Neural cell (in vitro differentiated cells): ENCODE results near the gene PDE4D. TPM values are rescaled to one million over a fixed set of nuclear protein-coding genes. Genes with fewer than 3 reads are reported as not detected.

Source experiments
- H2AFZ ChIP-seq: fragments of 200-600, 300-800 bp; sonication (generic), shearing (Covaris generic); 2 replicates; pipeline ENCODE4 v1.6.0; 2014; ENCODE audit warnings: low read depth, mild to moderate bottlenecking, antibody characterized with exemption, low read length, moderate library complexity
- H3F3A ChIP-seq: fragments of 200-600 bp; shearing (Covaris generic); 2 replicates; pipeline ENCODE4 v1.6.1; 2016; ENCODE audit warnings: mild to moderate bottlenecking, moderate library complexity, mixed read lengths, antibody characterized with exemption, low read length; ENCODE audit not compliant: insufficient read depth, poor library complexity, severe bottlenecking
- H3K27ac ChIP-seq: fragments of 200-600, 300-800 bp; sonication (generic), shearing (Covaris generic); 2 replicates; pipeline ENCODE4 v1.5.1; 2014; ENCODE audit warnings: mild to moderate bottlenecking, low read length, moderate library complexity
- H3K27me3 ChIP-seq: fragments of 300-800, 200-600 bp; sonication (generic), shearing (Covaris generic); 2 replicates; pipeline ENCODE4 v1.6.0; 2014; ENCODE audit warnings: mild to moderate bottlenecking, low read depth, low read length, moderate library complexity; ENCODE audit not compliant: insufficient read depth
- H3K36me3 ChIP-seq: fragments of 300-800, 200-600 bp; sonication (generic), shearing (Covaris generic); 2 replicates; pipeline ENCODE4 v1.5.1; 2014; ENCODE audit warnings: mild to moderate bottlenecking, antibody characterized with exemption, low read length, moderate library complexity; ENCODE audit not compliant: insufficient read depth
- H3K4me2 ChIP-seq: fragments of 300-800, 200-600 bp; sonication (generic), shearing (Covaris generic); 2 replicates; pipeline ENCODE4 v1.6.0; 2014; ENCODE audit warnings: mild to moderate bottlenecking, low read length
- H3K4me3 ChIP-seq: fragments of 300-800, 200-600 bp; sonication (generic), shearing (Covaris generic); 2 replicates; pipeline ENCODE4 v1.5.1; 2014; ENCODE audit warnings: mild to moderate bottlenecking, low read length, moderate library complexity
- H3K79me2 ChIP-seq: fragments of 200-600 bp; shearing (Covaris generic); replicated peaks from 2 replicates; pipeline ENCODE4 v1.6.0; 2014; ENCODE audit warnings: mild to moderate bottlenecking, low read length, moderate library complexity; ENCODE audit not compliant: insufficient read depth
- H3K9ac ChIP-seq: fragments of 300-800, 200-600 bp; sonication (generic), shearing (Covaris generic); 2 replicates; pipeline ENCODE4 v1.6.1; 2016; ENCODE audit warnings: mild to moderate bottlenecking, low read length, mixed read lengths
- H3K9me2 ChIP-seq: fragments of 200-600 bp; shearing (Covaris generic); 2 replicates; pipeline ENCODE4 v1.6.1; 2016; ENCODE audit warnings: mild to moderate bottlenecking, low read length, mixed read lengths; ENCODE audit not compliant: insufficient read depth
- H3K9me3 ChIP-seq: fragments of 200-600, 300-800 bp; sonication (generic), shearing (Covaris generic); 2 replicates; pipeline ENCODE4 v1.6.1; 2016; ENCODE audit warnings: mild to moderate bottlenecking, mixed run types, low read length, moderate library complexity, mixed read lengths
- H4K20me1 ChIP-seq: fragments of 200-600 bp; shearing (Covaris generic); 2 replicates; pipeline ENCODE4 v1.6.1; 2016; ENCODE audit warnings: mild to moderate bottlenecking, mixed run types; ENCODE audit not compliant: insufficient read depth
- CTCF ChIP-seq: fragments of 450-650 bp; IDR thresholded peaks from 2 replicates; pipeline ENCODE4 v1.5.1; 2014; ENCODE audit warnings: antibody characterized with exemption, mild to moderate bottlenecking, moderate library complexity; ENCODE audit not compliant: poor library complexity, severe bottlenecking
- EP300 ChIP-seq: fragments of 450-650 bp; conservative IDR thresholded peaks from 2 replicates; pipeline ENCODE4 v1.6.1; 2014; ENCODE audit warnings: antibody characterized with exemption, mild to moderate bottlenecking, moderate library complexity; ENCODE audit not compliant: poor library complexity, severe bottlenecking
- EZH2 ChIP-seq: fragments of 200-600, 300-800 bp; shearing (Covaris generic), sonication (generic); IDR thresholded peaks from 2 replicates; pipeline ENCODE4 v1.6.1; 2014; ENCODE audit warnings: antibody characterized with exemption, low read length, borderline replicate concordance, mild to moderate bottlenecking; ENCODE audit not compliant: insufficient read depth, poor library complexity, severe bottlenecking
- MXI1 ChIP-seq: fragments of 450-650 bp; conservative IDR thresholded peaks from 2 replicates; pipeline ENCODE4 v1.6.1; 2014; ENCODE audit warnings: antibody characterized with exemption, mild to moderate bottlenecking; ENCODE audit not compliant: poor library complexity, severe bottlenecking
- POLR2AphosphoS5 ChIP-seq: IDR thresholded peaks from 2 replicates; pipeline ENCODE4 v1.6.1; 2012
- RAD21 ChIP-seq: fragments of 450-650 bp; conservative IDR thresholded peaks from 2 replicates; pipeline ENCODE4 v1.6.1; 2014; ENCODE audit warnings: antibody characterized with exemption, mild to moderate bottlenecking, moderate library complexity
- REST ChIP-seq: IDR thresholded peaks from 2 replicates; pipeline ENCODE4 v1.6.1; 2012; ENCODE audit warnings: borderline replicate concordance
- SMC3 ChIP-seq: fragments of 450-650 bp; conservative IDR thresholded peaks from 2 replicates; pipeline ENCODE4 v1.6.1; 2014; ENCODE audit warnings: antibody characterized with exemption, mild to moderate bottlenecking, moderate library complexity; ENCODE audit not compliant: poor library complexity
- TAF1 ChIP-seq: IDR thresholded peaks from 2 replicates; pipeline ENCODE4 v1.6.1; 2012; ENCODE audit warnings: low read depth
- polyA plus RNA-seq: library from polyadenylated mRNA; depleted of rRNA; stranded (reverse); fragments of >200 nt; gene quantifications from 2 replicates; pipeline ENCODE4 v1.2.3, GENCODE V29; 2014

The PDE4D gene
- polyA plus RNA-seq, 1 donor from 2014 or later: 42.8 TPM

GRCh38 chr5:59067956-59068656, 825.4 kb downstream of the PDE4D start:
- H3F3A ChIP-seq: no peaks in the 10 kb centered on the region
- no peaks in the 10 kb centered on the region for H3K27me3 ChIP-seq
- no peaks in the 10 kb centered on the region for H4K20me1 ChIP-seq
- no peaks in the 10 kb centered on the region for H3K79me2 ChIP-seq
- H3K4me3 ChIP-seq: no peak overlapping the region
- no peak overlapping the region for H3K27ac ChIP-seq
- H3K9ac ChIP-seq: no peak overlapping the region
- H3K4me2 ChIP-seq: no peak overlapping the region
- no peaks in the 10 kb centered on the region for H3K36me3 ChIP-seq
- no peak overlapping the region for H2AFZ ChIP-seq
- H3K9me2 ChIP-seq: no peaks in the 10 kb centered on the region
- TF ChIP-seq CTCF (no peak), POLR2AphosphoS5 (no peak), RAD21 (no peak), SMC3 (no peak), MXI1 (no peak), TAF1 (no peak), REST (no peak), EP300 (no peak)
- H3K9me3 ChIP-seq: no peaks in the 10 kb centered on the region

DNA sequence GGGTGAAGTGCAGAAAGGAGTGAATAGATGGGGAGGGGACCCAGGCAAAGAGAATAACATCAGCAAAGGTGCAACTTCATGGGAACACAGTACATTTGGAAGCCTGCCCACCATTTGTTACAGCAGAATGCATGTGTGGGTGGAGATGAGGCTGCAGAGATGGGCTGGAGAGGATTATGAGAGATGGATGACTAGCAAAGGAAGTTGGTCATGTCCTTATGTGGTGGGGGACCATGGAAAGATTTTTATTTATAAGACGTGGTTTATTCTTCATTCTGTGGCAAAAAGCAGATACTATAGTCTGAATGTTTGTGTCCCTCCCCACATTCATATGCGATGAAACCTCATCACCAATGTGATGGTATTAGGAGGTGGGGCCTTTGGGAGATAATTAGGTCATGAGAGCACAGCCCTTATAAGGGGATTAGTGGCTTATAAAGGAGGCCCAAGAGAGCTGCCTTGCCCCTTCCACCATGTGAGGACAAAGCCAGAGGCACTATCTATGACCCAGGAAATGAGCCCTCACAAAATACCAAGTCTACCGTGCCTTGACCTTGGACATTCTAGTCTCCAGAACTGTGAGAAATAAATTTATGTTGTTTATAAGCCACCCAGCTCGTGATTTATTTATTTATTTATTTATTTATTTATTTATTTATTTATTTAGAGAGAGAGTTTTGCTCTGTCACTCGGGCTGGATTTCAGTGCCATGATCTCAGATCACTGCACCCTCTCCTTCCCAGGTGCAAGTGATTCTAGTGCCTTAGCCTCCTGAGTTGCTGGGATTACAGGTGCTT, 827.0 kb downstream of the PDE4D start:
- H3F3A ChIP-seq: no peaks in the 10 kb centered on the region
- TF ChIP-seq SMC3: no peak
- no peak for TF ChIP-seq MXI1
- no peak for TF ChIP-seq POLR2AphosphoS5
- TF ChIP-seq EP300: no peak
- no peak for TF ChIP-seq RAD21
- TF ChIP-seq EZH2: no peak
- TF ChIP-seq CTCF: no peak
- no peak for TF ChIP-seq REST
- no peak for TF ChIP-seq TAF1
- no peak overlapping the region for H3K27ac ChIP-seq
- no peaks in the 10 kb centered on the region for H3K36me3 ChIP-seq
- H3K9ac ChIP-seq: no peak overlapping the region
- no peaks in the 10 kb centered on the region for H3K27me3 ChIP-seq
- H3K9me2 ChIP-seq: no peaks in the 10 kb centered on the region
- no peak overlapping the region for H2AFZ ChIP-seq
- no peaks in the 10 kb centered on the region for H4K20me1 ChIP-seq
- no peaks in the 10 kb centered on the region for H3K9me3 ChIP-seq
- no peaks in the 10 kb centered on the region for H3K79me2 ChIP-seq
- no peak overlapping the region for H3K4me2 ChIP-seq
- H3K4me3 ChIP-seq: no peak overlapping the region
